GM04504 (cell line): ENCODE data around the gene FBXL14.

ENCODE experiments used
- DNase-seq: peaks from one replicate; pipeline ENCODE4 v3.0.0-alpha.2; 2012; ENCODE audit warnings: low read depth

FBXL14 gene

GRCh38 chr12:1594261-1595025, at the start of gene FBXL14:
Gene FBXL14 (minus strand): TSS chr12:1594581. CDS start chr12:1594066, 515 bp downstream.
- DNase-seq = no peak

GRCh38 chr12:1643905-1644533, 49.6 kb upstream of the FBXL14 start:
- DNase-seq = no peak

- no peak for DNase-seq
Measured at GRCh38 chr12:1643043-1643442, 48.7 kb upstream of the FBXL14 start.

- no peak for DNase-seq
Measured at GRCh38 chr12:1642513-1642912, 48.1 kb upstream of the FBXL14 start.

GRCh38 chr12:1640328-1641234, 46.2 kb upstream of the FBXL14 start:
- DNase-seq = no peak

GRCh38 chr12:1639538-1639937, 45.2 kb upstream of the FBXL14 start:
- no peak for DNase-seq

GRCh38 chr12:1638203-1638602, 43.8 kb upstream of the FBXL14 start:
- no peak for DNase-seq

GRCh38 chr12:1635301-1636095, 41.1 kb upstream of the FBXL14 start:
- no peak for DNase-seq

GRCh38 chr12:1634590-1635191, 40.3 kb upstream of the FBXL14 start:
- peak; percentile 35 for DNase-seq

- DNase-seq = no peak
Measured at GRCh38 chr12:1634149-1634548, 39.8 kb upstream of the FBXL14 start.

- no peak for DNase-seq
Measured at GRCh38 chr12:1633459-1633858, 39.1 kb upstream of the FBXL14 start.

GRCh38 chr12:1632702-1633101, 38.3 kb upstream of the FBXL14 start:
- no peak for DNase-seq

GRCh38 chr12:1630827-1631591, 36.6 kb upstream of the FBXL14 start:
- no peak for DNase-seq

- no peak for DNase-seq
Measured at GRCh38 chr12:1630133-1630826, 35.9 kb upstream of the FBXL14 start.

GRCh38 chr12:1629338-1630132, 35.2 kb upstream of the FBXL14 start:
- no peak for DNase-seq

- DNase-seq = no peak
Measured at GRCh38 chr12:1628666-1629337, 34.4 kb upstream of the FBXL14 start, which contains the start of gene WNT5B. Gene WNT5B (plus strand): TSS chr12:1629231. CDS start chr12:1631355, 2,124 bp downstream.

GRCh38 chr12:1622406-1622805, 28.0 kb upstream of the FBXL14 start:
- no peak for DNase-seq

GRCh38 chr12:1620092-1620491, 25.7 kb upstream of the FBXL14 start:
- DNase-seq = no peak
